Fibroblast of lung (primary cell): Measurements from ENCODE around the gene CEACAM6.

Experiments
- EZH2 ChIP-seq: IDR thresholded peaks from 2 replicates; pipeline ENCODE4 v1.5.1; 2012; ENCODE audit warnings: low read length, control low read depth, mild to moderate bottlenecking; ENCODE audit errors: missing control alignments
- TF ChIP-seq, protein P1 (sequence below), 2 donors: IDR thresholded peaks in 1 of 2; conservative IDR thresholded peaks in 1 of 2; 1 replicate in 1 of 2; 2 replicates in 1 of 2; pipeline ENCODE4 v1.5.1; 2011 to 2012; ENCODE audit warnings: low read length in 2 of 2, control low read depth in 1 of 2, inconsistent platforms in 1 of 2, low read depth in 1 of 2, mild to moderate bottlenecking in 1 of 2

GRCh38 chr19:41745756-41746155, 9.6 kb upstream of the CEACAM6 start:
- TF ChIP-seq, protein P1, sequence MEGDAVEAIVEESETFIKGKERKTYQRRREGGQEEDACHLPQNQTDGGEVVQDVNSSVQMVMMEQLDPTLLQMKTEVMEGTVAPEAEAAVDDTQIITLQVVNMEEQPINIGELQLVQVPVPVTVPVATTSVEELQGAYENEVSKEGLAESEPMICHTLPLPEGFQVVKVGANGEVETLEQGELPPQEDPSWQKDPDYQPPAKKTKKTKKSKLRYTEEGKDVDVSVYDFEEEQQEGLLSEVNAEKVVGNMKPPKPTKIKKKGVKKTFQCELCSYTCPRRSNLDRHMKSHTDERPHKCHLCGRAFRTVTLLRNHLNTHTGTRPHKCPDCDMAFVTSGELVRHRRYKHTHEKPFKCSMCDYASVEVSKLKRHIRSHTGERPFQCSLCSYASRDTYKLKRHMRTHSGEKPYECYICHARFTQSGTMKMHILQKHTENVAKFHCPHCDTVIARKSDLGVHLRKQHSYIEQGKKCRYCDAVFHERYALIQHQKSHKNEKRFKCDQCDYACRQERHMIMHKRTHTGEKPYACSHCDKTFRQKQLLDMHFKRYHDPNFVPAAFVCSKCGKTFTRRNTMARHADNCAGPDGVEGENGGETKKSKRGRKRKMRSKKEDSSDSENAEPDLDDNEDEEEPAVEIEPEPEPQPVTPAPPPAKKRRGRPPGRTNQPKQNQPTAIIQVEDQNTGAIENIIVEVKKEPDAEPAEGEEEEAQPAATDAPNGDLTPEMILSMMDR (conservative IDR thresholded peaks at IDR 0.05 in 1 of 2, IDR thresholded peaks at IDR 0.05 in 1 of 2; ENCODE audit: low read depth in 1 of 2, low read length in 2 of 2), result no peak
- TF ChIP-seq EZH2, result no peak
